Umbilical cord (tissue), 2 donors: ENCODE measurements around the gene PLEKHG1. TPM values are rescaled to one million over a fixed set of nuclear protein-coding genes. Genes with fewer than 3 reads are reported as not detected.

Experiments
- DNase-seq: peaks from one replicate; pipeline ENCODE4 v3.0.0-alpha.2; 2015; ENCODE audit warnings: low spot score
- total RNA-seq: library from RNA; depleted of rRNA; stranded (reverse); fragments of >200 nt; gene quantifications from one replicate; pipeline ENCODE4 v1.2.3, GENCODE V29; 2014; ENCODE audit warnings: low replicate concordance; ENCODE audit not compliant: insufficient read depth

PLEKHG1 gene
- total RNA-seq, 1 donor from 2014 or later, result 11.6 TPM

DNA sequence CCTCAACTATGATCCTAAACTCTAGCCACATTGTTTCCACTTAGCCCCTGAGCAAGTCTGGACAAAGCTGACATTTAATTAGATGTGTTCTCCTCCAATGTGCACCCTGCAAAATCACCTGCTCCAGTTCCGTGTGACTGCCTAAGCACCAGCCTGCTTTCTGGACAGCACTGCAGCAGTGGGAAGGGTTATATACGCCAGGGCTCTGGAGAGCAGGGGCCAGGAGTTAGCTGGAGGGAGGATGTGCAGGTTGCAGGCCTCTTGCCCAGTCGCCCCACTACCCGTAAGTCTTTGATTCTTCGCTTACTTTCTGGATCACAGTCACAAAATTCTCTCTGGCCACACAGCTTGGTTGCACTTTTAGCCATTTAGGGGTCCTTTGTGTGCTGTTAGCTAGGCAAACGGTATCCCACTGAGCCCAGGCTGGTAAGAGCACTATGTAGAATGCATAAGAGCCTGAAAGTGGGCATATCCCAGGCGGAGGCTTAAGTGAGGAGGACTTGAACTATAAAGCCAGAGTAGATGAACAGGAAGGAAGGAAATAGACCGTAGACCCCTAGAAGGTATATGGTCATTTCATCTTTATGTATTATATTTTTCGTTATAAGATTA is 10.7 kb upstream of the PLEKHG1 start:
- no peak for DNase-seq

DNA sequence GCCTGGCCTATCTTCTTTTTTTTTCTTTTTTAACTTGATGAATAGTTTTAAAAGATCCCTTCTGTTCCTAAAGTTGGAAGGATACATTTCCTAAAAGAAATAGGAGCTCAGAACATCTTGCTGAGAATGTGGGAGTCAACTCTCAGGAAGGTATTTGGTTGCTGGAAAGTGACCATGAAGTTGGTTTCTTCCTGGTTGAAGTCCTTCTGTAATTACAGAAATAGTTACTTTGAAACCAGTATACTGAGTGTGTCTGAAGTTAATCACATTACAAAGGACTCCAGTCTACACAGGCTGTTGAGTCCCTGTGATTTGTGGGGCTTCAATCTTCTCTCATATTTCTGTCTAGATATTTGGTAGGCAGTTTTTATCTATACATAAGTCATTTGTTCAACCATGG is 9.8 kb upstream of the PLEKHG1 start:
- no peak for DNase-seq

GRCh38 chr6:150590446-150590845 is 9.2 kb upstream of the PLEKHG1 start:
- DNase-seq, result no peak

GRCh38 chr6:150592377-150592995 is 7.2 kb upstream of the PLEKHG1 start:
- DNase-seq, result no peak

DNA sequence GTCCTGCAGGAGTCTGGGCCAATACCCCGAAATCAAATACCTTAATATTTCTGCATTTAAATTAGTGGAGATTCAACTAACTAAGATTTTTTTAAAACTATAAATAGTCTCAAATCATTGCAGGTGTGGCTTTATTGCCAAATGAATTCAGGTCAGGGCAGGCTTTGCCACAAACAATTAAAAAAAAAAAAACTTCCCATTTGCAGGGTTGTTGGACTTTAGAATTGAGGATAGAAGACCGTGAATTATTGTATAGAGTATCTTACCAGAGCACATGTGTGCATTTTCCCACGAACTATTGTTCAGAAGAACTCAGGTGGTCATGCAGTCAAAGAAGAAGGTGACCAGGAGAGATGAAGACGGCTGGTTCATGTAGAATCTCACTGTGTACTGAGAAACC is 6.6 kb upstream of the PLEKHG1 start:
- no peak for DNase-seq

DNA sequence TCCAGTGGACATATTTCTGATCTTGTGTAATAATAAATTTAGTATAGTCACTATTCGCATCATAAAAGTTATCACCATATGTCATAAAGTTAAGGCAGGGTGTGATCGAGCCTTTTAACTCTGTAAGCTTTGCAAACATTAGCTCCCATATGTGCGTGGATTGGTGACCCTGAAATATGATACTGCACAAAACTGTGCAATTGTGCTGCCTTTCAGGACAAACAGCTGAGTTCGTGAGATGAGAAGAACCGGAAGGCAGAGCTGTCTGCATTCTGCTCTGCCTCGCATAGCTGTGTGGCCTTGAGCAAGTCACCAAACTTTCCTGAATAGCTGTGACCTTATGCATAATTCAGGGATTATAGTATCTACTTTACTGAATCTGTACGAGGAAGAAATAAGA is 3.2 kb upstream of the PLEKHG1 start:
- DNase-seq, result no peak

DNA sequence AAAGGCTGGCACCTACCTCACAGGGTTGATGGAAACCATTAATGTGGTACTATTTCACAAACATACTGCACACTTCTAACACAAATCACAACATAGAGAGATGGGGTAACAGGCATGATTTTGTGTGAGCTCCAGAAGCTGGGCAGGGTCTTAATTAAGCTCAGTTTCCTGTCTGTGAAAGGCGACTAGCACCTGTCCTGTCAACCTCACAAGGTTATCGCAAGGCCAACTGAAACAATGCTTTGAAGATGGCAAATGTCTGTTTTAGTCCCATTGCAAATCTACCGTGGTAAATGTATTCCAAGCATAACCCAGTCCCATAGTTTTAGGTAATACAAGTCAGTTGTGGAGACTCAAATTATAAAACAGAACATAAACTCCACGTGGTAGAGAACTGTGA is 1.3 kb upstream of the PLEKHG1 start:
- DNase-seq, result no peak

DNA sequence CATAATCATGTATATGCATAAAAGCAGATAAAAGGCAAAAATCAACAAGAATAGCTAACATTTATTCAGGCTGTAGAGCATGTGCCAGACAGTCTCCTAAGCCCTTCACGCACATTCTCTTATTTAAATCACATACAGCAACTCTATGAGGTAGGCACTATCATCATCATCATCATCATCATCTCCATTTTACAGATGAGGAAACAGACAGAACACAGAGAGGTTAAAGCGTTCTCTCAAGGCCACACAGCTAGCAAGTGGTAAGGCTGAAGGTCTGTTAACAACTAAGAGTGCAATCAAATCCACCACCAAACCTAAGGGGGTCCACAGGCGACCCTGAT is 857 bp upstream of the PLEKHG1 start:
- no peak for DNase-seq

- no peak for DNase-seq
These were observed 270 bp downstream of the PLEKHG1 start for GRCh38 chr6:150600010-150600300.

GRCh38 chr6:150600301-150601017 is 774 bp downstream of the PLEKHG1 start:
- DNase-seq, result peak; percentile 82

- DNase-seq, result no peak
These were observed 1.8 kb downstream of the PLEKHG1 start for GRCh38 chr6:150601439-150601838.

DNA sequence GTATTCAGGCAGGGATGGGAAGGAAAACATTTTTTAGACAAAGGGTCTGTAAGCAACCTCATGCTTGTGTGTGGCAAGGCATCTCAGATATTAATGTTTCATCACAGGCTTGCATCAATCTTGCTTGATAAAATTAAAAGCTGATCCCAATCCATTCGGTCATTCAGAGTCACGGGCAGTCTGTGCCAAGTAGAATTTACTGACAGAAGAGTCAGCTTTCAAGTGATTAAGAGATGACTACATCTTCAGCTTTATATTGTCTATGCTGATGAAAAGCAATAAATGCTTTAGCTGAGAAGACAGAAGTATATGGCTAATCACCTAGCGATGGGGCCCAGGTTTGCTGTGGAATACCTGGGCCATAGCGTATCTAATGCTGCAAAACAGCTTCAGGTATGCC is 3.5 kb downstream of the PLEKHG1 start:
- no peak for DNase-seq

DNA sequence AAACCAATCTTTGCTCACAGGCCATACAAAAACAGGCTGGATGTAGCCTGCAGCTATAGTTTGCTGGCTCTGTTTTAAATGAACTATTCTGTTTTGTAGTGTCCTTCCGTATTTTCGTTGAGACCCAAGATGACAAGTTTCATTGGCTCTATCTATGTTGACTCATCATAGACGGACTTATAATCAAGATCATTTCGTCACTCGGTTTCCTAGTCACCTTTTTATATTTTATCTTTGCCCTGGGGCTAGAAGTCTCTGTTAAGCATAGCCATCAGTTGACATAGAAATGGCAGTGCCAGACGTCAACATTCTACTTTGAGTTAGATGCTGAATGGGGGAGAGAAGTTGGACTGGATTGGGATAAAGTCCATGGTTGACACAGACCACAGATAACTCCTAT is 4.8 kb downstream of the PLEKHG1 start:
- DNase-seq, result no peak

DNA sequence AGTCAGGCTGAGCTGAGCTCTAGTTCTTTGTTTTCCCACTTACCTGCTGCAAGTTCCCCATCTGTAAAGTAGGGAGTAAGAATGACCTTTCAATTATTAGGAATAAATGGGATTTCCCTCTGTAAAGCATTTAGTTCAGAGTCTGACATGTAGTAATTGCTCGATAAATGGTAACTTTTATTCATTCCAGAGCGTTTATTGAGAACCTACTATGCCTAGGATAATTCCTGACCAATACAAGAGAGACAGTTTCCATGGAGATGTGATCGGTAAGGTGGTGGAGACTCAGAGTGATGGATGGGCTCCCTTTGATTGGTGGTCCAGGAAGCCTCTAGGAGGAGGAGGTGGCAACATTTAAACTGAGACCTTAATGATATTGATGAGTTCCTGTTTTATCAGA is 5.6 kb downstream of the PLEKHG1 start:
- DNase-seq, result no peak

DNA sequence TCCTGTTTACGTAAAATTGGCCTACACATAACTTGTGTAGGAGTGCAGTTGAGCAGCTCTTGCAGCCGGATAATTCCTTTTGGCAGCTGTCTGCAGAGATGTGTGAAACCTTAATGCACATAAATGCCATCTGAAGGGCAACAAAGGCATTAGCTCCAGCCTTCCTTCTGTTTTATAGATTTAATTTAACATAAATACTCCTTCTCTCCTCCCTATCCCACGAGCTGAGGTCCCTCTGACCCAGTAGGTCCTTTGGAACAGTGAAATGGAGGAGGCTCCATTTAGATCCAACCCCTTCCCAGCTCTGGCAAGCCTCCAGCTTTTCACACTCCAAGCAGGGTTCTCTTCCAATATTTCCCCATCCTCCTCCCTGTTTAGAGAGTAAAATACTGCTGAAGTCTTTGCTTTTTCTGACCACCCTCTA is 6.5 kb downstream of the PLEKHG1 start:
- DNase-seq, result no peak

GRCh38 chr6:150606647-150607328 is 7.1 kb downstream of the PLEKHG1 start:
- no peak for DNase-seq

GRCh38 chr6:150607329-150607650 is 7.6 kb downstream of the PLEKHG1 start:
- DNase-seq, result no peak

- no peak for DNase-seq
These were observed 10.9 kb downstream of the PLEKHG1 start for GRCh38 chr6:150610584-150610983.

DNA sequence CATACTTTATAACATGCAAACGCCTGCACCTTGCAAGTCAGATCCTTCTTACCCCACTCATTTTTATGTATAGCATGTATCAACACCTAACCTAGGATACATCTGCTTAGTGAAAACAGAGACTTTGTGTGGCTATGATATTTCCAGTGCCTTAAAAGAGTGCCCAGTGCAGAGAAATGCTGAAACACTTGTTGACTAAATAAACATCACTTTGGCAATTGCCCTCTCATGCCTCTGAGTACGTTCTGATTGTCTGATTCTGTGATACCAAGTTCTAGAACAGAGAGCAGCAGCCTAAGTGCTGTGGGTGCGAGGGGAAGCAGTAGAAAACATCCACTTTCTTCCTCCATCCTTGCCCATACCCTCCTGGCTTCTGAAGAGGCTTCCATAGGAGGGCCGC is 13.6 kb downstream of the PLEKHG1 start:
- DNase-seq, result no peak

DNA sequence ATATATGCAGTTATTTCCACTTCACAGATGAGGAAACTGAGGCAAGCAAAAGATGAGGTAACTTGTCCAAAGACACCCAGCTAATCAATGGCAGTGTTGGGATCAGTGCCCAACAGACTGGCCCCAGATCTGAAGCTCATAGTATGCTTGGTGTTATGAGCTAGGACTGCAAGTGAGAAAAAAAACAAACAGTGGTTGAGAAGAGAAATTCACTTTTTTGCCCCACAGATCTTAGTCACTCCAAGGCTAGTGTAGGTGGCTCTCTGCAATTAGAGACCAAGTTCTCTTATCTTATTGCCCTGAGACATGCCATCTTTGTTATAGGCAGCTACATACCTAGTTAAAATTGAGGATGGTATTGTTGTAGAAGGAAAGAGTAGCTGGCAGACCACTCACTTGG is 16.3 kb downstream of the PLEKHG1 start:
- no peak for DNase-seq

GRCh38 chr6:150616586-150616985 is 16.9 kb downstream of the PLEKHG1 start:
- no peak for DNase-seq

- no peak for DNase-seq
These were observed 17.4 kb downstream of the PLEKHG1 start for GRCh38 chr6:150617062-150617461.
